GM18519 (cell line): ENCODE data around the gene MTREX.
"Not testable (repeated sequence)": the region's sequence is repeated elsewhere in the genome, so short reads cannot be mapped to it uniquely, and the experiment has no call there.

ENCODE experiments used
- ATAC-seq: cut with Tn5 transposase; IDR thresholded peaks from one replicate; pipeline ENCODE4 v1.9.1; 2021; ENCODE audit warnings: mild to moderate bottlenecking, moderate library complexity; ENCODE audit not compliant: unreplicated experiment, low FRiP score

Gene MTREX

DNA sequence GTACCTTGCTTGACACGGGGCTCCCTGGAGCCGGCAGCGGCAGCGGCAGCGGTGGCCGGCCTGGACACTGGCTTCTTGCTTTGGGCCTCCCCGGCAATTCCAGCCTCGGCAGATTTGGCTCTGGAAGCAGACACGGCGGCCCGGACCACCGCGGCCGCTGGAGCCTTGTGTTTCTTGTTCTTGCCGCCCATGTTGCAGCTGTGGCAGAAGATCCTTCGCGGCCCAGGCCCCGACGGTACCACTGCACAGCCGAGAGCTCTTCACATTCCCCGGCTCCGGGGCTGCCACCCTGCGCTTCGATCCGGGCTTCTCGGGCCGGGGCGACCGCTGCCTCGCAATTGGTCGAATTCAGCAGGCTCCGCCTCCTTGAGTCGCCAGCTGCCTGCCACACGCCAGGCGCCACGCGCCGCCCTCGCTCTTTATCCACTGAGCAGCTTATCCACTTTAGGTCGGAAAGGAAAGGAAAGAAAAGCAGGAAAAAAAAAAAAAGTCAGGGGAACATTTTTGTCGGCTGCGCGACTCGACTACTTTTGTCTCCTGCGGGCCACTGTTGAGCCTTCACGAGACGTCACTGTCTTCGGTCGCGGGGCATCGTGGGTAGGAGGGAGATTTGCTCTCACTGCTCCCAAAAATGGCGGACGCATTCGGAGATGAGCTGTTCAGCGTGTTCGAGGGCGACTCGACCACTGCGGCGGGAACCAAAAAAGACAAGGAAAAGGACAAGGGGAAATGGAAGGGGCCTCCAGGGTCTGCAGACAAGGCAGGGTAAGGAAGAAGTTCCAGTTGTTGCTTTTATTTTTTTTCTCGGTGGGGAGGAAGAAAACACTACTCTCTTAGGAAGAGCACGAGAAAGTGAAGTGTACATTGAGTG lies at the start of gene MTREX, which contains the start of gene DHX29:
Gene MTREX (plus strand): TSS at position 607 of the 871 bp plus-strand sequence. CDS start 25 bp downstream, at position 632.
Gene DHX29 (minus strand): TSS at position 312 of the 871 bp plus-strand sequence. CDS start 121 bp downstream, at position 191.
- peak; percentile 71 for ATAC-seq

DNA sequence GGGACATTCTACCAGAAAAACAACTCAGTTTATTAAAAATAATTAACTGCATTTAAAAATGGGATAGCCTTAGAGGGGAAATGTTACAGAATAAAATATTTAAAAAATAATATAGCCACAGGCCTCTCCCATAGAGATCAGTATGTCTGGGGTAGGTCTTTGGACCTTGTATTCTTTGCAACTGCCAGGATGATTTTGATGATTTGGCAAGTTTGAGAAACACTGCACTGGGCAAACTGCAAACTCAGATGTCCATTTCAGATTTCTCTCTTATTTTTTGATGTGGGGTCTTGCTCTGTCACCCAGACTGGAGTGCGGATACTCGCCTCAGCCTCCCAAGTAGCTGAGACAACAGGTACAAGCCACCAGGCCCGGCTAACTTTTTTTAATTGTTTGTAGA lies 49.5 kb upstream of the MTREX start:
- no peak for ATAC-seq

GRCh38 chr5:55276771-55277170 lies 31.0 kb upstream of the MTREX start:
- no peak for ATAC-seq

DNA sequence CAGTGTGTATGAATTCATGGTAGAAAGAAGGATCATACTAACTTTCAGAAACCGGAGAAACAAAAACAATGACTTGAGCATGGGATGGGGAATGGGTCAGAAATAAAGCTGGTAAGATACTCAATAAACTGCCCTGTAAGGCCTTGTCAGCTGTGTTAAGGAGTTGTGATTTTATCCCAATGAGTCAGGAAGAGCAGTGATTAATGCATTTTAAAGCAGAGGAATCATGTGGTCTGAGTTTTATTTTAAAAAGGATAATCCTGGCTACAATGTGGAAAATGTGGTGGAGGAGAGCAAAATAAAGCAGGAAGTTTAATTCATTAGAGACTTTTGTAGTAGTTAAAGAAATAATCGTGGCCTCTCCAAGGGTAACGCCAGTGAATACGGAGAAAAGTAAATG lies 29.0 kb upstream of the MTREX start:
- no peak for ATAC-seq

GRCh38 chr5:55286411-55286933 lies 21.3 kb upstream of the MTREX start:
- no peak for ATAC-seq

DNA sequence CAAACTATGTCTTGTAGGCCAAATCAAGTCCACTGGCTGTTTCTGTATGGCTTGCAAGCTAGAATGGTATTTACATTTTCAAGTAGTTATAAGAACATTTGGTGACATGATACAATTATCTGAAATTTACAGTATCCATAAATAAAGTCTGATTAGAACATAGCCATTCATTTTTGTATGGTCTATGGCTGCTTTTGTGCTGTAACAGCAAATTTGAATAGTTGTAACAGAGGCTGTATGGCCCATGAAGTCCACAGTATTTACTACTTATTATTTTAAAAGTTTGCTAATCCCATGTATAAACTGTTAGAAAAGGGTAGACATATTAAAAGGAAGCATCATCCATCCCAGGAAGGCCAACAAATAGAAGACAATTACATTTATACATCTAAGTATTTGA lies 18.0 kb upstream of the MTREX start:
- no peak for ATAC-seq

DNA sequence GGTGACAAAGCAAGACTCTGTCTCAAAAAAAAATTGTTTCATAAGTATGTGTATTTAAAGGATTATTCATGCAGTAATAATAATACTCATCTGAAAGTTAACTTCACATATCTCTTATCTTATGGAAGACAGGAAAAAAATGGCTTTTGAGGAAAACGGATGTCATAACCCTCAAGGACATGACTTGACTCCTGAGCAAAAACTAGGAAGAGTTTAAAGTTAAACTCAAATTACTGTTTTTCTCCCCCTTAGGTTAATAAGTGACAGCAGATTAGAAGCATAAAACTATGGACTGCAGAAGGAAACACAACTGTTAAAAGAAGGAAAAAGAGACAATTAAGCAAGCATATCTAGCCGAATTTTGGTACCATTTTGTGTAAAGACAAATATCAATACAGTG lies 16.8 kb upstream of the MTREX start:
- ATAC-seq = no peak

DNA sequence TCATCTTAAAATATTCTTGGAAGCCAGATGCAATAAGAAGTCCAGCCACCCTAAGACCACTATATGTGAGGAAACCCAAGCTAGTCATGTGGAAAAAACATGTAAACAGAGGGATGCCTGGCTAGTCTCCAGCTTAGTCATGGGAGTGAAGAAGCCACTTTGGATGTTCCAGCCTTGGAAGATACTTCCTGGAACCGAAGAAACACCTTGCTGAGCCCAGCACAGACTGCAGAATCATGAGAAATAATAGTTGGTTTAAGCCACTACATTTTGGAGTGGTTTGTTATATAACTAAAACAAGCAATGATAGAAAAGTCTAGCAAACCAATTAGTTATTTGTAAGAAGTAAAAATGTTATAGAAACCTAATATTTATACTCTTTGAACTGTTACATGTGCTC lies 12.9 kb upstream of the MTREX start:
- no peak for ATAC-seq

GRCh38 chr5:55300890-55301289 lies 6.9 kb upstream of the MTREX start:
- ATAC-seq = no peak

DNA sequence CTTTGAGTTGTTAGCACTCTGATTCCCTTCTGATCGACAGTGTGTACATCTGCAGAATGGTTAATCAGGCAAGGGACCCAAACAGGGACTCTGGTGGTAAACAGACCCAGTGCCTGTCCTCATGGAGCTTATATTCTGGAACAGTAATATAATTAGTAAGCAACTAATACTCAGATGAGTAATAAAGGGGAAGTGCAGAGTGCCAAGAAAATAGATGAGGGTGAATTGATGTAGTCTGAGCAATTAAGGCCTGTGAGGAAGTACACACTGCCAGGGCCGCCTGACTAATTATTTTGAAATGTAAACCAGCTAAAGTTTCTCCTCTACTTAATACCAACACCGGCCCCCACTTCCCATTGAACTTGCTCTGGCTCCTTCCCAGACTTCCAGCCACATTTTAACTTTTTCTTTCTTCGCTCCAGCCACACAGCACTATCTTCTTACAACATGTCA lies 4.5 kb upstream of the MTREX start:
- no peak for ATAC-seq

- no peak for ATAC-seq
These were observed 3.2 kb upstream of the MTREX start for GRCh38 chr5:55304584-55304983.

DNA sequence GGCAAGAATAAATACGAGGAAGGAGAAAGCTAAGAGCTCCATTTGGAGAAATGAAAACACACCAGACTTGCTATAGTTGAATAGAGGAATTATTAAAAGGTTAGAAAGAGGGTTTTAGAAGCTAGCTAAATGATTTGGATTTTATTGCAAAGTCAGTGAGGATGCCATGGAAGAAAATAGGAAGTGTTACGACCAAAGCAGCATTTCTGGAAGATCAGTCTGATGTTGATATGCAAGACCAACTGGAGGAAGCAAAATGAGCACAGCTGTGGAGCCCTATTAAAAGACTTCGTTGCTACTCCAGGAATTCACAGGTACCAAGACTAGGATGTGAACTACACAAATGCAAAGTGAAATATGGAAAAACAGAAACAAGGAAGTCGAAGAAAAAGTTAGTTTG lies 2.4 kb upstream of the MTREX start:
- no peak for ATAC-seq

DNA sequence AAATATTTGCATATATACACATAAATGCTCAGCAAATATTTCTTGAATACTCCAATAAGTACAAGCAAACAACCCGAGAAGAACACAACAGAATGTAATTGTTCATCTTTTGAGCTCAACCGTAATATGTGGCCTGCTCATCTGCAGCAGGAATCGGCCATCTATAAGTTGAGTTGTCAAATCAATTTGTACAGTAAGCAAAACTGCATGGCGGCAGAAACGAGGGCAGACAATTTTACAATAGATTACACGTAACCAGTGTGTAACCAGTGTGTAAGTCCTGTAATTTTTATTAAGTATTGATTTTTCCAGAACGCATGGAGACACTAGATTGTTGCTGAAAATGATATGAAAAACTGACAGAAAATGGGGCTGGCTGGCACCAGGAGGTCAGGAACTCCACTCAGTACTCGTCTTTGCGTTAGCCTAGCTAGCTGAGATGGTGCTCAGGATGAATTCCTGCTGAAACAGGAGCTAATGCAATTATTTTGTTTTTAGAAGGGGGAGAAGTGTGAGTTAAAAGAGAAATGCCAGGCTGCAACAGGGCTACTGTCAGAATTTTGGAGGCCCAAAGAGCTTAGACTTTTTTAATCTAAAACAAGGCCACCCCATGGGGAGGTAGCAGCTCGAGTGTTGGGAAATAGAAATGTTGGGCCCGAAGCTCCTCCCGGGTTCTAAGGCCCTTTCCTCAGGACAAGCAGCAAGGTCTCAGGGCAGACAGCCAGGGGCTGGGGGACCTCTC lies 977 bp upstream of the MTREX start:
- peak; percentile 5 for ATAC-seq

GRCh38 chr5:55308254-55308836 lies 556 bp downstream of the MTREX start:
- ATAC-seq = no peak

- no peak for ATAC-seq
These were observed 6.3 kb downstream of the MTREX start for GRCh38 chr5:55313870-55314617.

DNA sequence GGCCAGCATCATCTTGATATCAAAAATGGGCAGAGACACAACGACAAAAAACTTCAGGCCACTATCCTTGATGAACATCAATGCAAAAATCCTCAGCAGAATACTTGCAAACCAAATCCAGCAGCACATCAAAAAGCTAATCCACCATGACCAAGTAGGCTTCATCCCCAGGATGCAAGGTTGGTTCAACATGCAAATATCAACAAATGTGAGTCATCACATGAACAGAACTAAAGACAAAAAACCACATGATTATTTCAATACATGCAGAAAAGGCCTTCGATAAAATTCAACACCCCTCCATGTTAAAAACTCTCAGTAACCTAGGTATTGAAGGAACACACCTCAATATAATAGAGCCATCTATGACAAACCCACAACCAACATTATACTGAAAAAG lies 8.5 kb downstream of the MTREX start:
- ATAC-seq = no peak

GRCh38 chr5:55316837-55317236 lies 9.0 kb downstream of the MTREX start:
- no peak for ATAC-seq

GRCh38 chr5:55318237-55318636 lies 10.4 kb downstream of the MTREX start:
- not testable (repeated sequence) for ATAC-seq

GRCh38 chr5:55319491-55319890 lies 11.7 kb downstream of the MTREX start:
- no peak for ATAC-seq

GRCh38 chr5:55320571-55320970 lies 12.8 kb downstream of the MTREX start:
- ATAC-seq = no peak
